SU-DHL-6 (cell line): ENCODE measurements around the gene MOB3B.

ENCODE experiments used
- H2AFZ ChIP-seq: fragments of 200-600 bp; sonication (generic); 2 replicates; pipeline ENCODE4 v1.6.1; 2014; ENCODE audit warnings: low read depth, mild to moderate bottlenecking, moderate library complexity, mixed read lengths, antibody characterized with exemption, low read length; ENCODE audit not compliant: severe bottlenecking
- H3F3A ChIP-seq: fragments of 200-600 bp; shearing (Covaris generic); 2 replicates; pipeline ENCODE4 v1.6.0; 2016; ENCODE audit warnings: antibody characterized with exemption, mild to moderate bottlenecking; ENCODE audit not compliant: insufficient read depth
- H3K27ac ChIP-seq: fragments of 200-600 bp; sonication (generic); 2 replicates; pipeline ENCODE4 v1.5.1; 2016; ENCODE audit warnings: low read depth, mild to moderate bottlenecking, low read length, moderate library complexity, mixed read lengths
- H3K27me3 ChIP-seq: fragments of 200-600 bp; sonication (generic), shearing (Covaris generic); 2 replicates; pipeline ENCODE4 v1.6.0; 2014; ENCODE audit warnings: mild to moderate bottlenecking, low read length
- H3K36me3 ChIP-seq: fragments of 200-600 bp; sonication (generic); 2 replicates; pipeline ENCODE4 v1.6.1; 2014; ENCODE audit warnings: mild to moderate bottlenecking, low read length, mixed read lengths
- H3K4me2 ChIP-seq: fragments of 300-600, 200-600 bp; shearing (Covaris generic), sonication (generic); 2 replicates; pipeline ENCODE4 v1.6.0; 2014; ENCODE audit warnings: low read length, low read depth, mild to moderate bottlenecking; ENCODE audit not compliant: poor library complexity, severe bottlenecking
- H3K4me3 ChIP-seq: fragments of 200-600 bp; sonication (generic); 2 replicates; pipeline ENCODE4 v1.5.1; 2014; ENCODE audit warnings: antibody characterized with exemption, low read length, mild to moderate bottlenecking, mixed read lengths; ENCODE audit not compliant: insufficient read depth, poor library complexity, severe bottlenecking
- H3K79me2 ChIP-seq: fragments of 200-600 bp; sonication (generic); 2 replicates; pipeline ENCODE4 v1.6.1; 2014; ENCODE audit warnings: mild to moderate bottlenecking, low read length, moderate library complexity; ENCODE audit not compliant: insufficient read depth
- H3K9ac ChIP-seq: fragments of 200-600 bp; sonication (generic); 2 replicates; pipeline ENCODE4 v1.7.0; 2014; ENCODE audit warnings: mild to moderate bottlenecking, low read length
- H3K9me2 ChIP-seq: fragments of 200-600 bp; sonication (generic); replicated peaks from 2 replicates; pipeline ENCODE4 v1.6.1; 2014; ENCODE audit warnings: low read length; ENCODE audit not compliant: insufficient read depth
- H3K9me3 ChIP-seq: fragments of 200-600 bp; sonication (generic); 2 replicates; pipeline ENCODE4 v1.6.1; 2014; ENCODE audit warnings: low read length, mixed read lengths; ENCODE audit not compliant: insufficient read depth
- H4K20me1 ChIP-seq: fragments of 200-600 bp; sonication (generic); 2 replicates; pipeline ENCODE4 v1.6.1; 2014; ENCODE audit warnings: low read depth, mild to moderate bottlenecking, antibody characterized with exemption, low read length, moderate library complexity, mixed read lengths
- EZH2phosphoT487 ChIP-seq: fragments of 200-600 bp; sonication (generic), shearing (Covaris generic); conservative IDR thresholded peaks from 2 replicates; pipeline ENCODE4 v1.6.1; 2018; ENCODE audit warnings: mild to moderate bottlenecking, antibody characterized with exemption, low read length, moderate library complexity, mixed read lengths
- TF ChIP-seq, protein P1 (sequence below): fragments of 200-600 bp; sonication (generic); IDR thresholded peaks from one replicate; pipeline ENCODE4 v1.5.1; 2017; ENCODE audit warnings: antibody characterized with exemption, mild to moderate bottlenecking, low read length, moderate library complexity; ENCODE audit not compliant: insufficient read depth, poor library complexity, severe bottlenecking

The MOB3B gene

DNA sequence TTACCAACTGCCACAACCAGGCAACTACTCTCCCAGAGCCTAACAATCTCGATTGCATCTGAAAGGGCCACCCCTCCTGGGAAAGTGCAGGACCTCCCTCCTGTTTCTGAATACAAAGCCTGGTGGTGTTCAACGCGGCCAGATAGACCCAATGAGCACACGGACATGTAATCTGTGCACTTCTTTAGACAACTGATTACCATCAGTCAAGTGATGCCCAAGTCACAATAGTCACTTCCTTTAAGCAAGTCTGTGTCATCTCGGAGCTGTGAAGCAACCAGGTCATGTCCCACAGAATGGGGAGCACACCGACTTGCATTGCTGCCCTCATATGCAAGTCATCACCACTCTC lies 42.9 kb upstream of the MOB3B start:
- peak overlapping the region; percentile 64 for H3K4me3 ChIP-seq
- peak overlapping the region; percentile 84 for H3K9ac ChIP-seq
- H2AFZ ChIP-seq = peak overlapping the region; percentile 84
- H3K79me2 ChIP-seq = no peaks in the 10 kb centered on the region
- no peaks in the 10 kb centered on the region for H3K36me3 ChIP-seq
- H3K4me2 ChIP-seq = peak overlapping the region; percentile 80
- TF ChIP-seq, protein P1, sequence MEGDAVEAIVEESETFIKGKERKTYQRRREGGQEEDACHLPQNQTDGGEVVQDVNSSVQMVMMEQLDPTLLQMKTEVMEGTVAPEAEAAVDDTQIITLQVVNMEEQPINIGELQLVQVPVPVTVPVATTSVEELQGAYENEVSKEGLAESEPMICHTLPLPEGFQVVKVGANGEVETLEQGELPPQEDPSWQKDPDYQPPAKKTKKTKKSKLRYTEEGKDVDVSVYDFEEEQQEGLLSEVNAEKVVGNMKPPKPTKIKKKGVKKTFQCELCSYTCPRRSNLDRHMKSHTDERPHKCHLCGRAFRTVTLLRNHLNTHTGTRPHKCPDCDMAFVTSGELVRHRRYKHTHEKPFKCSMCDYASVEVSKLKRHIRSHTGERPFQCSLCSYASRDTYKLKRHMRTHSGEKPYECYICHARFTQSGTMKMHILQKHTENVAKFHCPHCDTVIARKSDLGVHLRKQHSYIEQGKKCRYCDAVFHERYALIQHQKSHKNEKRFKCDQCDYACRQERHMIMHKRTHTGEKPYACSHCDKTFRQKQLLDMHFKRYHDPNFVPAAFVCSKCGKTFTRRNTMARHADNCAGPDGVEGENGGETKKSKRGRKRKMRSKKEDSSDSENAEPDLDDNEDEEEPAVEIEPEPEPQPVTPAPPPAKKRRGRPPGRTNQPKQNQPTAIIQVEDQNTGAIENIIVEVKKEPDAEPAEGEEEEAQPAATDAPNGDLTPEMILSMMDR = no peak
- no peak for TF ChIP-seq EZH2phosphoT487
- no peaks in the 10 kb centered on the region for H4K20me1 ChIP-seq
- H3K27ac ChIP-seq = no peak overlapping the region
- H3F3A ChIP-seq = no peaks in the 10 kb centered on the region
- H3K27me3 ChIP-seq = no peaks in the 10 kb centered on the region
- peaks cover 7% of the 10 kb centered on the region; the same call in 1 of the 2 replicates for H3K9me3 ChIP-seq
- H3K9me2 ChIP-seq = no peaks in the 10 kb centered on the region

DNA sequence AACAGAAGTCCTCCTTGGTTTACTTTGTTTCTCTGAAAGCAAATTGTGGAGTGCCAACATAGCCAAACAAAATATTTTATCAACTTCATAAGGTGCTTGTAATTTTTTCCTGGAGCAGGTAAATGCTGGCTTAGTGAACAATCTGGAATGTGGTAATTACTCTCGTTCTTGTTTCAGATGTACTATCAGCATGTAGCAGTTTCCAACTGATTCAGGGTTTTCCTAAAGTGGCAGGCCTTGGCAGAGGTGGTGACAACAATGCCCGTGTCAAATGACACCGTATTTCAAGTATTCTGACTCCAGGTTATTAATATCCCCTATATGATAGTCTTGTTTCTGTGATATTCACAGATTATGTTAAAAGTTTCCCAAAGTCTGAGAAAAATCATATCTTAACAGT lies 42.4 kb upstream of the MOB3B start:
- Histone ChIP-seq H3K9me3 (peaks cover 7% of the 10 kb centered on the region; the same call in 1 of the 2 replicates), H3K4me2 (peak overlapping the region; percentile 80), H3K27ac (no peak overlapping the region), H2AFZ (no peak overlapping the region), H3K9ac (peak overlapping the region; percentile 84), H3F3A (no peaks in the 10 kb centered on the region), H3K9me2 (no peaks in the 10 kb centered on the region), H3K4me3 (peak overlapping the region; percentile 64), H4K20me1 (no peaks in the 10 kb centered on the region), H3K27me3 (no peaks in the 10 kb centered on the region), H3K36me3 (no peaks in the 10 kb centered on the region), H3K79me2 (no peaks in the 10 kb centered on the region)
- TF ChIP-seq, protein P1 = no peak
- TF ChIP-seq EZH2phosphoT487 = no peak

DNA sequence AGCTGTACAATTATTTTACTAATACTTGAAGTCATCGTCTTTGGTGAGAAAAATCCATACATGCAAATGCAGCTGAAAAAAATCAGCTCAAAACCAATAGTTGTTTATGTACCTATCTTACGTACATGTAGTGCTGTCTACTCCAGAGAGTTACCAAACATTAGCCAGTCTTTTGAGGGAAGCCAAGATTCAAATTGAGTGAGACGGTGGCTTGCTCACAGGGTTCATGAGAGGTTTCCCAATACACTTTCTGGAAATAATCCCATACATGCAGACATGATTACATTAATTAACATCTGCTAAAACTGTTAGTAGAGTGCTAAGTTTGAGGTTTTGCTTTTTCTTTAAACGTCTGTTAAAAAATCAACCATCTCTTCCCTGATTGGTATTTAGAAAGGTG lies 41.4 kb upstream of the MOB3B start:
- Histone ChIP-seq H3K4me3 (no peak overlapping the region), H3K4me2 (no peak overlapping the region), H3K36me3 (peaks cover 6% of the 10 kb centered on the region; the same call in 1 of the 2 replicates), H3K9ac (no peak overlapping the region), H3K27me3 (no peaks in the 10 kb centered on the region), H3K79me2 (no peaks in the 10 kb centered on the region), H4K20me1 (no peaks in the 10 kb centered on the region), H3F3A (no peaks in the 10 kb centered on the region), H3K9me2 (no peaks in the 10 kb centered on the region), H3K27ac (no peak overlapping the region), H3K9me3 (peaks cover 7% of the 10 kb centered on the region; the same call in 1 of the 2 replicates), H2AFZ (no peak overlapping the region)
- TF ChIP-seq, protein P1 = no peak
- no peak for TF ChIP-seq EZH2phosphoT487
